Breast epithelium (tissue), 4 donors: ENCODE results near the gene MAFG. TPM values are rescaled to one million over a fixed set of nuclear protein-coding genes. Genes with fewer than 3 reads are reported as not detected.
"Not testable (repeated sequence)": the region's sequence is repeated elsewhere in the genome, so short reads cannot be mapped to it uniquely, and the experiment has no call there.

Source experiments
- DNase-seq, 2 donors: peaks; one replicate each; pipeline ENCODE4 v3.0.0-alpha.2; 2019; ENCODE audit warnings: low spot score in 2 of 2
- H3K27ac ChIP-seq, 2 donors: fragments of 200-600 bp; sonication (generic) in 1 of 2; one replicate each; pipeline ENCODE4 v1.5.1; 2016 to 2019; ENCODE audit warnings: mild to moderate bottlenecking in 1 of 2
- H3K27me3 ChIP-seq, 2 donors: fragments of 200-600 bp; sonication (generic) in 1 of 2; one replicate each; pipeline versions ENCODE4 v1.5.1 to v1.6.0; 2017 to 2019; ENCODE audit warnings: control low read depth in 1 of 2, mild to moderate bottlenecking in 1 of 2
- H3K36me3 ChIP-seq: fragments of 200-600 bp; one replicate; pipeline ENCODE4 v1.5.1; 2019
- H3K4me1 ChIP-seq, 2 donors: fragments of 200-600 bp; sonication (generic); one replicate each; pipeline ENCODE4 v1.5.1; 2016 to 2019; ENCODE audit warnings: control low read depth in 1 of 2
- H3K4me3 ChIP-seq, 3 donors: fragments of 200-600 bp; sonication (generic); 1 replicate in 2 of 3; 2 replicates in 1 of 3; pipeline ENCODE4 v1.5.1; 2016 to 2019; ENCODE audit warnings: mild to moderate bottlenecking in 3 of 3, moderate library complexity in 2 of 3
- H3K9me3 ChIP-seq, 2 donors: fragments of 200-600 bp; sonication (generic) in 1 of 2; one replicate each; pipeline ENCODE4 v1.5.1; 2016 to 2019; ENCODE audit warnings: control low read depth in 1 of 2
- CTCF ChIP-seq, 3 donors: fragments of 450-650 bp; IDR thresholded peaks; one replicate each; pipeline ENCODE4 v1.5.1; 2016 to 2017; ENCODE audit warnings: antibody characterized with exemption in 3 of 3, mild to moderate bottlenecking in 3 of 3, moderate library complexity in 3 of 3
- POLR2A ChIP-seq: fragments of 450-650 bp; IDR thresholded peaks from one replicate; pipeline ENCODE4 v1.6.1; 2016; ENCODE audit warnings: antibody characterized with exemption, mild to moderate bottlenecking, moderate library complexity
- POLR2AphosphoS5 ChIP-seq, 3 donors: sonication (generic); formaldehyde crosslinking; IDR thresholded peaks; one replicate each; pipeline ENCODE4 v1.6.1; 2017; ENCODE audit warnings: antibody characterized with exemption in 3 of 3
- intact Hi-C: fragments of 100-400 bp; cut with DNase I; formaldehyde crosslinking; loops from one replicate; pipeline ENCODE4 v1.15.1; 2023; ENCODE audit warnings: low total_unique reads
- total RNA-seq, 3 donors: library from RNA; depleted of rRNA; stranded (reverse); fragments of >200 nt; gene quantifications; one replicate each; pipeline ENCODE4 v1.1.0, GENCODE V29; 2016

Gene MAFG
- total RNA-seq, 3 donors from 2014 or later, result 12.3 to 15.2 (median 14.1) TPM

GRCh38 chr17:81956607-81957589, 29.4 kb upstream of the MAFG start:
- Histone ChIP-seq H3K36me3 (no peaks in the 10 kb centered on the region), H3K27ac (no peak overlapping the region), H3K4me3 (no peak overlapping the region), H3K4me1 (peaks cover 0 to 12% of the 10 kb centered on the region in 2 donors), H3K9me3 (no peaks in the 10 kb centered on the region), H3K27me3 (peaks cover 20 to 46% of the 10 kb centered on the region in 2 donors)
- intact Hi-C loops, result no loop called here
- DNase-seq, result no peak
- TF ChIP-seq CTCF (IDR thresholded peaks at IDR 0.05) (no peak), POLR2AphosphoS5 (IDR thresholded peaks at IDR 0.05) (no peak), POLR2A (no peak)

GRCh38 chr17:81955756-81956544, 28.4 kb upstream of the MAFG start:
- peaks cover 0 to 12% of the 10 kb centered on the region in 2 donors for H3K4me1 ChIP-seq
- intact Hi-C loops, result no loop called here
- H3K36me3 ChIP-seq, result no peaks in the 10 kb centered on the region
- TF ChIP-seq CTCF (IDR thresholded peaks at IDR 0.05), result no peak
- TF ChIP-seq POLR2A, result no peak
- TF ChIP-seq POLR2AphosphoS5 (IDR thresholded peaks at IDR 0.05), result no peak
- DNase-seq, result no peak
- peaks cover 15 to 41% of the 10 kb centered on the region in 2 donors for H3K27me3 ChIP-seq
- no peaks in the 10 kb centered on the region for H3K9me3 ChIP-seq
- H3K4me3 ChIP-seq, result no peak overlapping the region
- H3K27ac ChIP-seq, result no peak overlapping the region

- peaks cover 10 to 35% of the 10 kb centered on the region in 2 donors for H3K27me3 ChIP-seq
- H3K36me3 ChIP-seq, result no peaks in the 10 kb centered on the region
- no peaks in the 10 kb centered on the region for H3K9me3 ChIP-seq
- intact Hi-C loops, result no loop called here
- H3K4me1 ChIP-seq, result peaks cover 0 to 8% of the 10 kb centered on the region in 2 donors
- DNase-seq, result no peak
- no peak overlapping the region for H3K27ac ChIP-seq
- H3K4me3 ChIP-seq, result no peak overlapping the region
- no peak for TF ChIP-seq POLR2A
- TF ChIP-seq POLR2AphosphoS5 (IDR thresholded peaks at IDR 0.05), result no peak
Measured at GRCh38 chr17:81955058-81955681, 27.6 kb upstream of the MAFG start.

GRCh38 chr17:81954131-81955057, 26.9 kb upstream of the MAFG start:
- Histone ChIP-seq H3K27ac (no peak overlapping the region), H3K27me3 (peaks cover 6 to 29% of the 10 kb centered on the region in 2 donors), H3K4me1 (peaks cover 0 to under 1% of the 10 kb centered on the region in 2 donors), H3K36me3 (no peaks in the 10 kb centered on the region), H3K9me3 (no peaks in the 10 kb centered on the region), H3K4me3 (no peak overlapping the region)
- no peak for DNase-seq
- TF ChIP-seq CTCF (IDR thresholded peaks at IDR 0.05), result no peak
- no peak for TF ChIP-seq POLR2A
- TF ChIP-seq POLR2AphosphoS5 (IDR thresholded peaks at IDR 0.05), result no peak
- intact Hi-C loops, result no loop called here

- intact Hi-C loops, DNase-seq: not testable (repeated sequence)
- peaks cover 0 to 19% of the 10 kb centered on the region in 2 donors for H3K27me3 ChIP-seq
Measured at GRCh38 chr17:81953443-81953842, 25.9 kb upstream of the MAFG start.

More at GRCh38 chr17:81953443-81953842, 25.9 kb upstream of the MAFG start:
- H3K9me3 ChIP-seq, H3K36me3 ChIP-seq, H3K4me3 ChIP-seq, H3K27ac ChIP-seq, H3K4me1 ChIP-seq: not testable (repeated sequence)
